HepG2 (cell line): ENCODE measurements around the gene RBP4. TPM values are rescaled to one million over a fixed set of nuclear protein-coding genes. Genes with fewer than 3 reads are reported as not detected.

Source experiments
- ATM ChIP-seq: fragments of 450-650 bp; IDR thresholded peaks from 2 replicates; pipeline ENCODE4 v1.7.1; 2017; ENCODE audit warnings: mild to moderate bottlenecking, borderline replicate concordance
- DRAP1 ChIP-seq: IDR thresholded peaks from 2 replicates; pipeline ENCODE4 v1.6.1; 2016; ENCODE audit warnings: missing genetic modification reagents, missing compliant biosample characterization
- ERF ChIP-seq: IDR thresholded peaks from 2 replicates; pipeline ENCODE4 v1.6.1; 2018; ENCODE audit warnings: missing biosample characterization, missing genetic modification reagents
- FOSL1 ChIP-seq: sonication (generic); formaldehyde crosslinking; IDR thresholded peaks from 2 replicates; pipeline ENCODE4 v1.9.0; 2021; ENCODE audit warnings: missing genetic modification reagents, borderline replicate concordance
- HNF1B ChIP-seq: sonication (generic); formaldehyde crosslinking; IDR thresholded peaks from 2 replicates; pipeline ENCODE4 v1.5.1; 2020; ENCODE audit warnings: mild to moderate bottlenecking, moderate library complexity, missing genetic modification reagents
- IRF9 ChIP-seq: sonication (generic); formaldehyde crosslinking; IDR thresholded peaks from 2 replicates; pipeline ENCODE4 v1.8.0; 2022; ENCODE audit warnings: missing genetic modification reagents, mild to moderate bottlenecking, borderline replicate concordance
- PCBP1 ChIP-seq: fragments of 200-400 bp; formaldehyde crosslinking; IDR thresholded peaks from 2 replicates; pipeline ENCODE4 v1.6.1; 2017; ENCODE audit warnings: mild to moderate bottlenecking, low read depth, low read length, borderline replicate concordance
- PRDM4 ChIP-seq: sonication (generic); formaldehyde crosslinking; IDR thresholded peaks from 2 replicates; pipeline ENCODE4 v1.9.0; 2021; ENCODE audit warnings: missing genetic modification reagents, borderline replicate concordance
- RFX1 ChIP-seq: fragments of 450-650 bp; IDR thresholded peaks from 2 replicates; pipeline ENCODE4 v1.6.1; 2017
- SIX1 ChIP-seq: sonication (generic); formaldehyde crosslinking; IDR thresholded peaks from 2 replicates; pipeline ENCODE4 v1.4.0; 2020; ENCODE audit warnings: missing genetic modification reagents, borderline replicate concordance
- TAF15 ChIP-seq: fragments of 200-400 bp; formaldehyde crosslinking; IDR thresholded peaks from one replicate; pipeline ENCODE4 v1.6.1; 2018; ENCODE audit warnings: mild to moderate bottlenecking, low read depth, low read length; ENCODE audit not compliant: poor library complexity, severe bottlenecking
- TBP ChIP-seq: sonication (generic); formaldehyde crosslinking; IDR thresholded peaks from 2 replicates; pipeline ENCODE4 v1.5.0; 2020; ENCODE audit warnings: missing genetic modification reagents
- TEAD3 ChIP-seq: optimal IDR thresholded peaks from 2 replicates; pipeline ENCODE3; 2016; ENCODE audit warnings: borderline replicate concordance
- ZBTB2 ChIP-seq: sonication (generic); formaldehyde crosslinking; IDR thresholded peaks from 2 replicates; pipeline ENCODE4 v1.8.0; 2022; ENCODE audit warnings: low read depth, missing genetic modification reagents
- ZNF326 ChIP-seq: sonication (generic); formaldehyde crosslinking; IDR thresholded peaks from 2 replicates; pipeline ENCODE4 v1.4.0; 2020; ENCODE audit warnings: missing genetic modification reagents, borderline replicate concordance
- ZNF605 ChIP-seq: sonication (generic); formaldehyde crosslinking; IDR thresholded peaks from 2 replicates; pipeline ENCODE4 v1.8.0; 2022; ENCODE audit warnings: mild to moderate bottlenecking, missing genetic modification reagents
- ZNF646 ChIP-seq: sonication (generic); formaldehyde crosslinking; IDR thresholded peaks from 2 replicates; pipeline ENCODE4 v1.9.0; 2021; ENCODE audit warnings: mild to moderate bottlenecking, missing genetic modification reagents
- polyA plus RNA-seq, 8 experiments: library from polyadenylated mRNA; depleted of rRNA in 3 of 8; stranded (reverse) in 7 of 8; unstranded in 1 of 8; fragments of >200 nt; fragmentation: Illumina TruSeq in 4 of 8; extraction: Trizol in 4 of 8; gene quantifications; 2 replicates each; pipeline versions ENCODE4 v1.2.1 to v1.2.3, GENCODE V29; 2011 to 2016; ENCODE audit warnings: low read depth in 4 of 8, missing spikeins in 1 of 8, mixed read lengths in 1 of 8; ENCODE audit not compliant: insufficient read depth in 1 of 8
- total RNA-seq, 5 experiments: library from RNA; depleted of rRNA; stranded (reverse); fragments of >200 nt; fragmentation: Illumina TruSeq; extraction: Trizol; gene quantifications; 2 replicates each; pipeline ENCODE4 v1.2.3, GENCODE V29; 2016; ENCODE audit warnings: low read depth in 1 of 5

RBP4 gene
- total and polyA plus RNA-seq, 2 of the 13 experiments (the other 11 are each of a cell fraction or from before 2014, with no cell fraction given), result 642 to 931 TPM

GRCh38 chr10:93601774-93602162 is 733 bp upstream of the RBP4 start (continued):
- TF ChIP-seq FOSL1 (no peak), IRF9 (CRISPR knock-in tag) (no peak), TBP (CRISPR knock-in tag) (no peak), TAF15 (no peak), ZNF605 (CRISPR knock-in tag) (no peak), PCBP1 (no peak), ZNF646 (CRISPR knock-in tag) (no peak), SIX1 (CRISPR knock-in tag) (no peak), DRAP1 (0 out of 2 replicates have a peak, but pooled peaks have one; percentile 16), RFX1 (no peak), TEAD3 (CRISPR knock-in tag) (peak; percentile 10), HNF1B (CRISPR knock-in tag) (0 out of 2 replicates have a peak, but pooled peaks have one; percentile 6), ZNF326 (CRISPR knock-in tag) (no peak), PRDM4 (CRISPR knock-in tag) (no peak), ATM (no peak), ERF (CRISPR knock-in tag) (no peak), ZBTB2 (CRISPR knock-in tag) (no peak)
